Measurements from ENCODE around the gene CAMLG. TPM values are rescaled to one million over a fixed set of nuclear protein-coding genes. Genes with fewer than 3 reads are reported as not detected.

The CAMLG gene
- total and polyA plus RNA-seq, 2 of the 8 experiments (the other 6 are each of a cell fraction or from before 2014, with no cell fraction given), result 12.3 to 42.8 TPM

- TF ChIP-seq CHD7 (IDR thresholded peaks at IDR 0.05; ENCODE audit: insufficient replicate concordance, low read length) (no peak), HDAC6 (IDR thresholded peaks at IDR 0.05; ENCODE audit: low read depth, low read length) (no peak), BRCA1 (IDR thresholded peaks at IDR 0.05; ENCODE audit: low read depth, low read length) (no peak), TBP (IDR thresholded peaks at IDR 0.05; ENCODE audit: low read depth, low read length) (no peak), HDAC2 (IDR thresholded peaks at IDR 0.05; ENCODE audit: borderline replicate concordance in 1 of 2, low read depth in 2 of 2, low read length in 2 of 2) (no peak), KDM5A (IDR thresholded peaks at IDR 0.05; ENCODE audit: low read length) (no peak), CTBP2 (IDR thresholded peaks at IDR 0.05; ENCODE audit: borderline replicate concordance, insufficient read depth, insufficient read length, low read length) (no peak), BCL11A (IDR thresholded peaks at IDR 0.05; ENCODE audit: low read depth in 2 of 2, low read length in 2 of 2) (no peak), MAX (IDR thresholded peaks at IDR 0.05) (no peak)
Measured at GRCh38 chr5:134787692-134788091, 49.3 kb downstream of the CAMLG start (continued).

All from H1 (cell line).